NCI-H2029 (cell line): ENCODE data around the gene KCNIP3.

Experiments used
- DNase-seq: peaks from one replicate; lab custom pipeline; 2025; lab: John Stamatoyannopoulos, UW

Gene KCNIP3

DNA sequence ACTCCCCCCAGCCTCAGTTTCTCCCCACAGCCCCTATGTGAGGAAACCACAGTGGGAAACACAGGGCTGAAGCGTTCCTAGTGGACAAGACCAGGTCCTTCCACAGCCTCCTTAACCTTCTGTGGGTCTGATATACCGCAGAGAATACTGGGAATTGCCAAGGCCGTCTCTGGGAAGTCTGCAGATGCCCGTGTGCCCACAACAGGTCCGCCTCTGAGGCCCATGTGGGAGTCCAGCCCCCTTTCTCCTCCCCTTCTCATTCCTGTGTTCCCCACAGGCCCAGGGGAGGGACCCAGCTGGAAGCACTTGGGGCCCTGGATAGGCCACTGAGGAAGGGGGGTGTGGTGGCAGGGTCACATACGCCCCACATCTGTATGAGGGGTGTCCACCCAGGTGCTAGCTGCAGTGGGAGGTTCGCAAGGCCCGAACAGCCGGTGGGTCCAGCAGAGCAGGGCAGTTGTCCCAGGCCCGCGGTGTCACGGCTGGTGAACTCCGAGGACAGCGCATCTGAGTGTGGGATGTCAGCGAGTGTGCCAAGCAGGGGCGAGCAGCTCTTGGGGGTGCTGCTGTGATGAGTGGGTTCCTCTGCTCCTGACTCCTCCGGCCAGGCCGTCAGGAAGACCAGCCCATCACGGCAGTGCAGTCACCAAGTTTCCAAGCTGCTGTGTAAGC, 2.4 kb upstream of the KCNIP3 start:
- no peak for DNase-seq

DNA sequence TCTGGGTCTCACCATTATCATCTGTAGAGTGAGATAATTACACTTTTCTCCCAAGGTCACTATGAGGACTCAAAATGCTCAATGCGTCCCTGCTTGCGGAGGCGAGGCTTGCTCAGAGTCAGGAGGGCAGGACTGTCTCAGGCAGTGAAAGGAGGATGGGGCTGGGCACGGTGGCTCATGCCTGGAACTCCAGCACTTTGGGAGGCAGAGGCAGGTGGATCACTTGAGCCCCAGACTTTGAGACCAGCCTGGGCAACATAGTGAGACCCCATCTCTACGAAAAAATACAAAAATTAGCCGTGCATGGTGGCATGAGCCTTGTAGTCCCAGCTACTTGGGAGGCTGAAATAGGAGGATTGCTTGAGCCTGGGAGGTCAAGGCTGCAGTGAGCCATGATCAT, 1.8 kb upstream of the KCNIP3 start:
- no peak for DNase-seq

DNA sequence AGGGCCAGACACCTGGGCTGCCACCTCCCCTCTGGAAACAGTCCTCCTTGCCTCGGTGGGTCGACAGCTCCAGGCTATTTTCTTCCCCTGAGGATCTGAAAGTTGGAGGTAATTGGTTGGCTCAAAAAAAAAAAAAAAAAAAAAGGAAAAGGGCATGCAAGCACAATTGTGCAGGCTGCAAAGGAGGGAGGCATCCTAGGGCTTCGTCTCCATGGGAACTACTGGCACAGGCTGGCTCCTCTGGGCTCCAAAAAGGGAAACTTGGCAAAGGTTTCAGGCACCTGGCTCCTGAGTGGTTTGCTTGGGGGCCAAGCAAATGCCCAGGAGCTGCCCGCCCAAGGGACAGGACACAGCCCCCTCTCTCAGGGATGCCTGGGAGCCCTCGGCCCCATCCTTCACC, 1.1 kb upstream of the KCNIP3 start:
- peak; percentile 78 for DNase-seq

- DNase-seq, result no peak
Measured at GRCh38 chr2:95297639-95298395, 670 bp downstream of the KCNIP3 start.

- DNase-seq, result no peak
Measured at GRCh38 chr2:95298486-95299111, 1.5 kb downstream of the KCNIP3 start.

GRCh38 chr2:95299961-95300360, 2.8 kb downstream of the KCNIP3 start:
- DNase-seq, result no peak

DNA sequence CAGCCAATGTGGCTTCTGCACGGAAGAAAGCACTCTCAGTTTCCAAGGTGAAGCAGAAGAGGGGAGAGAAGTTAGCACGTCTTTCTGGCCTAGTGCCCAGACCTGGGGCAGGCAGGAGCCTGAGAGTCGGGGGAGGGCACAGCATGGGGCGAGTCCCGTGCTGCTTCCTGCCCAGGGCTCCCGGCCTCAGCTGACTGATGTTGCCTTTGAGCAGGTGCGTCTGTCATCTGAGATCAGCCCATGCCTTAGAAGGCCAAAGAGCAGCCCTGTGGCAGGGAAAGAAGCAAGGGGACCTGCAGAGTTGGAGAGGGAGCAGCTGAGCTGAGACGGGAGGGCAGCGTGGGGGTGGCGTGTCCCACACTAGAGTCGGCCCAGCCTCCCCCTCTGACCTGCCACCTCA, 3.3 kb downstream of the KCNIP3 start:
- DNase-seq, result peak; percentile 82

DNA sequence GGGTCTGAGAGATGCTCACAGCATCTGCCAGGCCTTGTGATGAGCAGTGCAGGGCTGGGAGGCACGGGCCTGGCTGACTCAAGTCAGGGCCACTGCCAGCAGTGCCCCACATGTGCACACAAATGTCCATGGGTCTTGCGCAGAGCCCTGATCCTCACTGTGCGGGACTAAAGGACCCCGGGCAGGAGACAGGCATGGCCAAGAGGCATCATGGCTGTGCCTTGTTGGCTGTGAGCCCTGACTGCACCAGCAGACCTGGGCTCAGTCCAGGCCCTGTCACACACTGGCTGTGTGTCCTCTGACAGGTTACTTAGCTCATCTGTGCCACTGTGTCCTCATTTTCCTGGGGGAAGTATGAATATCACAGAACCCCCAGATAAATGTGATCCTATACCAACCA, 4.0 kb downstream of the KCNIP3 start:
- DNase-seq, result no peak

DNA sequence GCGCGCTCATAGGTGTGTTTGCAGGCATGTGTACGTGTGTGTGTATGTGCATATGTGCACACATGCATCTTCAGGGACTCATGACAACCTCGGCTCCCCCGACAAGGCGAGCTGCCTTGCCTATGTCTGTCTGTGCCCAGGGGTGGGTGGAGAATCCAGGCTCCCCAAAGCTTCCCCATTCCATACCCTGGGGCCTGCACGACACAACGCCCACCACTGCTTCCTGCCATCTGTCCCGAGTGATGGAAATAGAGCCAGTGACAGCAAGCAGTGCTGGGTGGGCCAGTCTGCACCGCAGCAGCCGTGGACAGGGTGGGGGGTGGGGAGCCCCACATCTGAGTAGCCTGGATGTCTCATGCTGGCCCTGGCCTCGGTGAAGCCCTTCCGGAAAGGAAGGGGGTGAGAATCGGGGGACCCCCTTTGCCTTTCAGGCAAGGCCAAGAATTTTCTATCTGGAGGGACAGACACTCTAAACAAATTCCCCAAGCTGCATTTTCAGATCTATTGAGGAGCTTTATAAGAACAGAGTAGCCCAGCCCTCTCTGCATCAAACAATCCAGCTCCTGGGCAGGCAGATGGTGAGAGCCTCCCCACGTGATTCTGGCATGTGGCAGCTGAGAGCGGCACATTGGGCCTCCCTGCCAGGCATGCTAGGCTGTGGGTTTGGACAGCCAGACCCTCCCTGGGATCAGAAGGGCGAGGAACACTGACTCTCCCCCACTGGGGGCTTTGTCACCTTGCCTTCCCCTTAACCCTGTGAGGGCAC, 4.9 kb downstream of the KCNIP3 start:
- no peak for DNase-seq

DNA sequence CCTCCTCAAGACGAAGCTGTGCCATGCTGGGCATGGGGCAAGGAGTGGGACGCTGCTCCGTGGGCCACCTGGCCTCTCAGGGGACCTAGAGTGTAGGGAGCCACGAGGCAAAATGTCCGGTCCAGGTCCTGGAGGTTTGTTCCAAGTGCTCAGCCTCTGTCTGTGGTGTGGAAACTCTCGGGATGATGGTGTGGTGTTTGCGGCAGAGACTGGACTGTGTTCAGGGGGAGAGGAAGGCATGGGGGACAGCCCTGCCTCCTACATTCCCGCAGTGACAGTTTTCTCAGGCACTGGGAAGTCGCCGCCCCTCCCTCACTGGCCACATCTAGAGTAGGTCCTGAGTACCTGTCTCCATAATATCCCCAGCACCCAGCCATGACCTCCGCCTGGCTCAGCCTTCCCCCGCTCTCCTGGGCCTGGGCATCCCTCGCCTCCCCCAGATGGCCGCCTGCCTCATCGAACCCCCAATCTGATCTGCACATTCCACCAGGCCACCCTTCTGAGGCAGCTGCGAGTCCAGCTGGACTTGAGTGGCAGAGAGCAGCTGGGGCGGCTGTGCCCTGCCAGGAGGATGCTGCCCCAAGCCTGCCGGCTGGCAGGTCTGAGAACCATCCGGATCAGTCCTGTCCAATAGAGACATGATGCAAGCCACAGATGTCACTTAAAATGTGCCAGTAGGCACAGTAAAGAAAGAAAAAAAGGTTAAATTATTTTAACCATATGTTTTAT, 6.2 kb downstream of the KCNIP3 start:
- DNase-seq, result no peak

- DNase-seq, result peak; percentile 74
Measured at GRCh38 chr2:95305380-95306061, 8.4 kb downstream of the KCNIP3 start.

GRCh38 chr2:95306336-95306895, 9.3 kb downstream of the KCNIP3 start:
- DNase-seq, result no peak

DNA sequence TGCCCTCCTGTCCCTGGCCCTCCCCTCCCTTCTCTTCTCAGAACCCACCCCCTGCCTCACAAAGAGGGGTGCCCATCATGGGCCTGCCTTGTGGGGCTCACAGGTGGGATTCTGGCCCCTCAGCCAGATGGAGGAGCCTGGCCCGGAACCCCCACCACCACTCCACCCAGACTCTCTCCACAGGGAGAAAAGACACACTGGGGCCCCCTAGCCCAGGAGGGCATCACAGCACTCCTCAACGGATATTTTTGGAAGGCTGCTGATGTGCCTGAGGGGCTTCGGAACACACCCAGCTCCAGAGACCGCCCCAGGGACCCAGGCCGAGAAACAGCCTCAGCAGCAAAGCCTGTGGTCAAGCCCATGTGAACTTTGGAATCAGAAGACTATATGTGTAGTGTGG, 9.9 kb downstream of the KCNIP3 start:
- DNase-seq, result no peak

DNA sequence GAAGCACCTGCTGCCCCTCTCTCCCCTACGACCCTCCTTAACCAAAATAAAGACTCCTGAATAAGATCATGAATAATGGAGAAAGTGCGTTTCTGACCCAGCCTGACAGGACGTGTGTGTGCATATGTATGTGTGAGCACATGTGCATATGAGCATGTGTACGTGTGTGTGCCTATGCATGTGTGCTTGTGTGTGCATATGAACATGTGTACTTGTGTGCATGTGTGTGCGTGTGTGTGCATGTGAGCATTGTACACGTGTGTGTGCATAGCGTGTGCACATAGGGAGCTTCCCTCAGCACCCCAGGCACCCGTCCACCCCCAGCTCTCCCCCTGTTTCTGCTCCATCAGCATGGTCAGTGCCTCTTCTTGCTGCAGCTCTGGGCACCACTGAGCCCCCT, 10.7 kb downstream of the KCNIP3 start:
- no peak for DNase-seq

- no peak for DNase-seq
Measured at GRCh38 chr2:95308426-95308990, 11.4 kb downstream of the KCNIP3 start.

GRCh38 chr2:95309599-95309998, 12.5 kb downstream of the KCNIP3 start:
- DNase-seq, result no peak

- DNase-seq, result no peak
Measured at GRCh38 chr2:95310216-95310615, 13.1 kb downstream of the KCNIP3 start.

DNA sequence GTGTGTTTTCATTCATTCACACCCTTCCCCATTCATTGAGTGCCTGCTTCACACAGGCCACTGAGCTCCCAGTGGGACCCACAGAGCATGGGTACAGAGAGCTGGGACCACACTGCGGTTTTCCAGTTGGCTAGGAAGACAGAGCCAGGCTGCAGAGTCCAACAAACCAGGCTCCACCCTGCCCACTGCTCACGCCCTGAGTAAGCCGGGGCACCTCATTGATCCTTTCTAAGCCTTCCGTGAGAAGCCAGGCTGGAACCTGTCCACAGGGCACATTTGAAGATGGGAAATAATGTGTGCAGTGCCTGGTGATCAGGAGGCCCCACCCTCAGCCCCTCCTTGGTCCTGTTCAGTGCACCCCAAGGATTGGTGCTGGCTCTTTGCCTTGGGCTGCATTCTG, 13.5 kb downstream of the KCNIP3 start:
- DNase-seq, result no peak

DNA sequence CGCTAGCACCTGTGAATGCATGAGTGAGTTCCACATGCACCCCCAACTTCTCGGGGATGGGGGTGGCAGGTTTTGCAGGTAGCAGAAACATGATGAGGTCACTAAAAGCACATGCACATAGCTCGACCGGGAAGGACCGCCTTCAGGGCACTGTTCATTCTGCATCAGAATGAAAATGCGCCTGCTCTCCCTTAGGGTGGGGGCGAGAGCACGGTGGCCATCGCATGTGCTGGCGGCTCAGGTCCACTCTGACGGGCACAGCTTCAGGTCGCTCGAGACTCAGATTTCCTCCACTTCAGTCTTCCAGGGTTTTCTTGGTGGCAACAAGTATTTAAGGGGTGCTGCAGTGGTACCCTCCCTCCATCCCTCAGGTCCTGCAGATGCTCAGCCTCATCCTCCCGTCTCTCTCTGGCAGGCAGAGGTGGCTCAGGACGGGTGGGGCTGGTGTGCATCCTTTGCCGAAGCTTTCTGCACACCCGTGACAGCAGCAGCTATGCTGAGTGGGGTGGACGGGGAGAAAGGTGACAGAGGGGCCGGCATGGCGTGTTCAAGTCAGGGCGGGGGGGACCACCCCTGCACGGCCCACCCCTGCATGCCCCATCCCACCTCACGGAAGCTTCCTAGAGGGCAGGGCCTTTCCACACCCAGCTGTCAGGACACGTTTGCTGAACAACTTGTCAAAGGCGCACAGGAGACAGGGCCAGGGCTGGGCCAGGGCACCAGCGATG, 14.8 kb downstream of the KCNIP3 start:
- no peak for DNase-seq
